Islet precursor cell (in vitro differentiated cells): ENCODE results near the gene NAA38.

ENCODE experiments used
- DNase-seq: peaks from one replicate; pipeline ENCODE4 v3.0.0-alpha.2; 2018

NAA38 gene

GRCh38 chr17:7856811-7857712, at the start of gene NAA38:
Gene NAA38, minus strand, starts transcription at chr17:7857559. Its CDS starts 96 bp downstream, at chr17:7857463.
- peak; percentile 100 for DNase-seq

- peak; percentile 71 for DNase-seq
Observed at GRCh38 chr17:7903154-7904103, 46.1 kb upstream of the NAA38 start.

GRCh38 chr17:7897773-7898172, 40.4 kb upstream of the NAA38 start:
- peak; percentile 48 for DNase-seq

- peak; percentile 30 for DNase-seq
Observed at GRCh38 chr17:7897090-7897489, 39.7 kb upstream of the NAA38 start.

- DNase-seq = peak; percentile 38
Observed at GRCh38 chr17:7894866-7895265, 37.5 kb upstream of the NAA38 start.

- peak; percentile 42 for DNase-seq
Observed at GRCh38 chr17:7894226-7894625, 36.9 kb upstream of the NAA38 start.

GRCh38 chr17:7893187-7893880, 36.0 kb upstream of the NAA38 start:
- DNase-seq = peak; percentile 42

GRCh38 chr17:7889166-7889955, 32.0 kb upstream of the NAA38 start:
- peak; percentile 89 for DNase-seq

- DNase-seq = peak; percentile 91
Observed at GRCh38 chr17:7888184-7888920, 31.0 kb upstream of the NAA38 start, which contains the start of gene CHD3. Gene CHD3, plus strand, starts transcription at chr17:7888789. Its CDS starts 212 bp downstream, at chr17:7889001.

- peak; percentile 94 for DNase-seq
Observed at GRCh38 chr17:7887482-7888183, 30.3 kb upstream of the NAA38 start.

GRCh38 chr17:7887038-7887481, 29.7 kb upstream of the NAA38 start:
- DNase-seq = no peak

- peak; percentile 76 for DNase-seq
Observed at GRCh38 chr17:7886227-7887037, 29.1 kb upstream of the NAA38 start.

- DNase-seq = peak; percentile 84
Observed at GRCh38 chr17:7885367-7886226, 28.2 kb upstream of the NAA38 start.

GRCh38 chr17:7884581-7885366, 27.4 kb upstream of the NAA38 start:
- DNase-seq = peak; percentile 58

GRCh38 chr17:7883781-7884386, 26.5 kb upstream of the NAA38 start:
- peak; percentile 15 for DNase-seq

GRCh38 chr17:7882629-7883028, 25.3 kb upstream of the NAA38 start:
- DNase-seq = peak; percentile 41

GRCh38 chr17:7882068-7882467, 24.7 kb upstream of the NAA38 start:
- peak; percentile 46 for DNase-seq
